Omental fat pad (tissue), 4 donors: ENCODE measurements around the gene ADSS1. TPM values are rescaled to one million over a fixed set of nuclear protein-coding genes. Genes with fewer than 3 reads are reported as not detected.
"Not testable (repeated sequence)": the region's sequence is repeated elsewhere in the genome, so short reads cannot be mapped to it uniquely, and the experiment has no call there.

Source experiments
- ATAC-seq: fragments of 150-250 bp; one replicate; pipeline ENCODE4 v1.9.1; 2016; ENCODE audit warnings: mild to moderate bottlenecking, moderate library complexity; ENCODE audit not compliant: low FRiP score
- DNase-seq: peaks from one replicate; pipeline ENCODE4 v3.0.0-alpha.2; 2019; ENCODE audit warnings: low spot score
- total RNA-seq, 4 donors: library from RNA; depleted of rRNA; stranded (reverse); fragments of >200 nt; gene quantifications; one replicate each; pipeline ENCODE4 v1.1.0, GENCODE V29; 2016
- TF ChIP-seq, protein P1 (sequence below), 3 donors: fragments of 450-650 bp; IDR thresholded peaks; one replicate each; pipeline ENCODE4 v1.5.1; 2016 to 2017; ENCODE audit warnings: antibody characterized with exemption in 3 of 3, mild to moderate bottlenecking in 3 of 3, moderate library complexity in 2 of 3

Gene ADSS1
- total RNA-seq, 4 donors from 2014 or later = 3.7 to 26.0 (median 5.6) TPM

DNA sequence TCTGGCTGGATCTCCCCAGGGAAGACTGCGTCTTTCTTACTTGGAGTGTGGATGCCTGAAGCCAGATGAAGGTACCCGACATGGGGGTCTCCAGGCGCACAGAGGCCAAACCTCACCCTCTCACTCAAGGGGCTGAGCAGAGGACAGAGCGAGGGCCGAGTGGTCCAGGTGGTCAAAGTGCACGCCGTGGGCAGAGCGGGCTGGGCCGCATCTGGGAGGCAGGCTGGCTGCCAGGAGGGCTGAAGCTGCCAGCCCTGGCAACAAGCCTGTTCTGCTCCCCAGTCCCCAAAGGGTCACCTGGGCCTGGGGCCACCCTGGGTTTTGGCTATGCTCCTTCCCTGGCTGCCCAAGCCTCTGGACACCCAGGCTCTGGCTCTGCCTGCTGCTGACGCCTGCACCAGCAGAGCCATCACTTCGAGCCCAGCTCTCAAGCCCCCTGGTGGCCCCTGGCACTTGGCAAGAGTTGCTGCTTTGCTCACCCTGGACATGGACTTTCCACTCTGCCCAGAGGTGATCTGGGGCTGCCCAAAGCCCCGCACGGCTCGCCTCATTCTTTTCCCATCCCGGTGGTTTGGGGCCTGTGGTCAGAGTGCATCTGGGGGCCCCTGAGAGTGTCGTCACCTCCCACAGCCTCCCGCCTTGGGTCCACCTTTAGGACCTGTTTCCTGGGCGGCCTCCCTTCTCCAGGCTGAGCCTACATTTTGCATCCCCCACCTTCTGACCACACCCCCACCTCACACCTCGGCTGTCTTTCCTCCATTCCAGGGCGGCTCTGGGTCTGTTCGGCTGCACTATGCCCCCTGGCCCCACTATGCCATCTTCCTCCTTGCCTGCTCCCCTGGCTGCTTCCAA, 2.8 kb downstream of the ADSS1 start:
- no peak for ATAC-seq
- no peak for DNase-seq
- TF ChIP-seq, protein P1, sequence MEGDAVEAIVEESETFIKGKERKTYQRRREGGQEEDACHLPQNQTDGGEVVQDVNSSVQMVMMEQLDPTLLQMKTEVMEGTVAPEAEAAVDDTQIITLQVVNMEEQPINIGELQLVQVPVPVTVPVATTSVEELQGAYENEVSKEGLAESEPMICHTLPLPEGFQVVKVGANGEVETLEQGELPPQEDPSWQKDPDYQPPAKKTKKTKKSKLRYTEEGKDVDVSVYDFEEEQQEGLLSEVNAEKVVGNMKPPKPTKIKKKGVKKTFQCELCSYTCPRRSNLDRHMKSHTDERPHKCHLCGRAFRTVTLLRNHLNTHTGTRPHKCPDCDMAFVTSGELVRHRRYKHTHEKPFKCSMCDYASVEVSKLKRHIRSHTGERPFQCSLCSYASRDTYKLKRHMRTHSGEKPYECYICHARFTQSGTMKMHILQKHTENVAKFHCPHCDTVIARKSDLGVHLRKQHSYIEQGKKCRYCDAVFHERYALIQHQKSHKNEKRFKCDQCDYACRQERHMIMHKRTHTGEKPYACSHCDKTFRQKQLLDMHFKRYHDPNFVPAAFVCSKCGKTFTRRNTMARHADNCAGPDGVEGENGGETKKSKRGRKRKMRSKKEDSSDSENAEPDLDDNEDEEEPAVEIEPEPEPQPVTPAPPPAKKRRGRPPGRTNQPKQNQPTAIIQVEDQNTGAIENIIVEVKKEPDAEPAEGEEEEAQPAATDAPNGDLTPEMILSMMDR (IDR thresholded peaks at IDR 0.05) = no peak

DNA sequence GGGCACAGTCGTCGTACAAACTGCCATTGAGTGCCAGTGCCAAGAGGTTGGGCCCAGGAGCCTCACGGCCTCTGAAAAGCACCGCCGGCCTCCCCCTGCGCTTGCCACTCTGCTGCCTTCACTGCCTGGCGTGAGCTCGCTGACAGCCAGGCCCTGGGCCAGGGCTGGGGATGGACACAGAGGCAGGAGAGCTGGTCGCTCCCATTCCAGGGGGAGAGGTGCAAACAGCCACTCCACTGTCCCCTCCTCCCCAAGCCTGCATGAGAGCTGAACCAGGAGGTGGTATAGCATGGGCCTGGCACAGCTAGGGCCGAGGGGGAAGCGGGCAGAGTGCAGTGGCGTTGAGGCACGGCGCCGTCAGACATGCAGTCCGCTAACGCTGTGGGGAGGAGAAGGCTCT, 4.6 kb downstream of the ADSS1 start:
- no peak for ATAC-seq
- no peak for DNase-seq
- TF ChIP-seq, protein P1 (IDR thresholded peaks at IDR 0.05) = no peak

DNA sequence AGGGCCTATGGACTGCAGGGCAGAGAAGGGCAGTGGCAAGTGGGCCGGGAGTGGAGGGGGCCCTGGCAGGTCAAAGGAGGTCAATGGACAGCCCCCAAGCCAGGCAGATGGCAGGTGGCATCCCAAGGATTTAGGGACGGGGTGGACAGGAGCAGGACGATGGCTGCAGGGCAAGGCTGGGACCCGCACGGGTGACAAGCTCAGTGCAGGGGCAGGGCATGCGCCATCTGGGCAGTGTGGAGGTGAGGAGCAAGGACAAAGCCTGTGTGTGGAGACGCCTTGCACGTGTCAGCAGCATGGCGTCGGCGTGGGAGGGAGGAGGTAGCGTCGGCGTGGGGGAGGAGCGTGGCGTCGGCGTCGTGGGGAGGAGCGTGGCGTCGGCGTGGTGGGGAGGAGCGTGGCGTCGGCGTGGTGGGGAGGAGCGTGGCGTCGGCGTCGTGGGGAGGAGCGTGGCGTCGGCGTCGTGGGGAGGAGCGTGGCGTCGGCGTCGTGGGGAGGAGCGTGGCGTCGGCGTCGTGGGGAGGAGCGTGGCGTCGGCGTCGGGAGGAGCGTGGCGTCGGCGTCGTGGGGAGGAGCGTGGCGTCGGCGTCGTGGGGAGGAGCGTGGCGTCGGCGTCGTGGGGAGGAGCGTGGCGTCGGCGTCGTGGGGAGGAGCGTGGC, 5.3 kb downstream of the ADSS1 start:
- DNase-seq, ATAC-seq: not testable (repeated sequence)

DNA sequence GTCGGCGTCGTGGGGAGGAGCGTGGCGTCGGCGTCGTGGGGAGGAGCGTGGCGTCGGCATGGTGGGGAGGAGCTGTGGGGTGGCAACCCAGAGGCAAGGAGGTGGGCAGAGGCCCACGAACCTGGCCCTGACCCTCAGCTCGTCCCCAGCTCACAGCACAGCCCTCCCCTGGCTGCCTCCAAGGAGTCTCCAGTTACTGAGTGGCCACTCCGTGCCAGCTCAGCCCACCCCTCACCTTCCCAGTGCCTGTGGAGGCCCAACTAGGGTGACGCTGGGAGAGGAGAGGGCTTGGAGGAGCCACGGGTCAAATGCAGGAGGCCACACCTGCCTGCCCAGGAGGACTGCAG, 5.8 kb downstream of the ADSS1 start:
- TF ChIP-seq, protein P1 (IDR thresholded peaks at IDR 0.05) = no peak
- ATAC-seq = no peak
- no peak for DNase-seq

DNA sequence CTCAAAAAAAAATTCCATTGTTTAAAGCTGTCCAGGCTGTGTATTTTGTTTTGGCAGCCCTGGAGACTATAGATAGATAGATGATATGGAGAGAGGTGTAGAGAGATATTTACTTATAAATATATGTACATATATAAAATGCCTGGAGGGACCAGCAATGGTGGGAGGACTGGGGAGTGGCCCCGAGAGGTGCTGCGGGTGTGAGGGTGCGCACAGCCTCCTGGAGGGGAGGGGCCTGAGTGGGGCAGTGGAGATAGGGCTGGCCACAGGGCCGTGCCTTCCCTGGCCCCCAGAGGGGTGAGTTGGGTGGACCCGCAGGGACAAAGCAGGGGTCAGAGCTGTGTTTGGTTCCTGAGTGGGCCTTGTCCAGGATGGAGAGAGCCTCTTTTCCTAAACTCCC, 6.5 kb downstream of the ADSS1 start:
- TF ChIP-seq, protein P1 (IDR thresholded peaks at IDR 0.05) = no peak
- DNase-seq (no peak), ATAC-seq (no peak)

DNA sequence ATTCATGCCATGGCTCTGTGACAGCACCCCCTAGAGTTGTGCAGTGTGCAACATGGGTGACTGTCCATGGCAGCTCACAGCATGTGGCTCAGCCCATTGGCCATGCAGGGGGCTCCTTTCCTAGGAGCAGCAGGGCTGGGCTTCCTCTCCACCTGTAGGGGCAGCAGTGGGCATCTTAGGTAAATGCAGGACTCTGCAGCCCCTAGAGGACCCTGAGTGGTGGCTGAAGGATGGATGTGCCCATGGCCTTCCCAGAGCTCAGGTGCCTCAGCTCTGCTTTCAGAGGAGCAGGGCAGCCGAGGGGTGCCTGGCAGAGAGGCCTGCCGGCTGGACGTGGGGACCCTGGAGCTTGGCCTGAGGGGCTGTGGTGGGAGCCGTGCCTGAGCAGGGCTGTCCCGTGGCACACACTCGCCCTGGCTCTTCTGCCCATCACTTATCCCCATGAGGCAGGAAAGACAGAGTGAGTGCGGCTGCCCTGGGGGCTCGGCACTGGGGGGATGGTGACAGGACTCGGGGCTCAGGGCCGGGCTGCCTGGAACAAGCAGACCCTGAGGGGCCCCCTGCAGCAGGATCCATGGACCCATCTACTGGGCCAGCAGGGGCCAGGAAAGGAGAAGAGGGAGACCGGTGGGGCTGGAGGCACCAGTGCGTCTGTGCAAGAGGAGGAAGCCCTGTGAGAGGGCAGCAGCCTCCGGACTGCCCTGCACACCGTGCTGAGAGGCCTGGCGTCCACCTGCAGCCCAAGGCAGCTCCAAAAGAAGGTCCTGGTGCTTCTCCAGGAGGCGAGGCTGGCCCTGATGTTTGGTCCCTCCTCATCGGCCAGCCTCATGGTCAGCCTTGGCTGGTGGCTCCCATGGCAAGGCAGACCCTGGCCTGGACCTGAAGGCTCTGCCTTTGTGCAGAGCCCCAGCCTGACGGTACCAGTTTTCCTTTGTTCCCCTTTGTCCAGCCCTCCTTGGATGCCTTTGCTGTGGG, 7.6 kb downstream of the ADSS1 start:
- ATAC-seq (no peak), DNase-seq (no peak)
- TF ChIP-seq, protein P1 (IDR thresholded peaks at IDR 0.05) = no peak

DNA sequence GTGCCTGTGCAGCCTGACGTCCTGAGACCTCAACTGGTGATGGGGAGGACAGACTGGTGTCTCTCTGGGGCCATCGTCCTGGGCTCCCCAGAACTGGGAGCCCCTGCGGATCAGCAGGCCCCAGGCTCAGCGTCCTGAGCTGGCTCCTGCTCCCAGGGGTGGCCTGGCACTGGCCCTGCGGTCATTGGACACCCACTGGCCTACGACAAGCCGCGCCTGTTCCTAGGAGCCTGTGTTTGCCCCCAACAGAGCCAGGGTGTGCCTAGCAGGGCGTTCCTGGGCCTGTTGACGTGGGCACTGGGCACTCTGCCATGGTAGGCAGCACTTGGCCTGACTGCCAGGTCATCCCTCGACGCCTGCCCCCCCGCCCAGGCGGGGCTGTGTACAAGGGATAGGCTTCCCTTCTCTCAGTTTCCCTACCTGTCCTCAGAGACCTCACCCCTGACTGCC, 8.4 kb downstream of the ADSS1 start:
- TF ChIP-seq, protein P1 (IDR thresholded peaks at IDR 0.05) = no peak
- DNase-seq (no peak), ATAC-seq (peak; percentile 17)
